Stimulated activated naive B cell treated with anti-CD40 and anti-IgM and Interleukin-4, amounts not matched to agents 10 μg/mL and 1 μg/mL and 100 μg/mL, for 72 hours (primary cell): ENCODE results near the gene DNAJC4.
"Not testable (repeated sequence)": the region's sequence is repeated elsewhere in the genome, so short reads cannot be mapped to it uniquely, and the experiment has no call there.

Experiments used
- ATAC-seq, 2 donors: fragments of 150-1000 bp; cut with Tn5 transposase; replicated peaks; 2 replicates each; pipeline ENCODE4 v1.10.0; 2021; ENCODE audit warnings: moderate library complexity in 1 of 2
- DNase-seq: peaks from one replicate; pipeline ENCODE4 v3.0.0; 2021
- H3K27ac Mint-ChIP-seq: one replicate; pipeline ENCODE4 v1.8.0; 2022; ENCODE audit warnings: mild to moderate bottlenecking, mixed read lengths
- H3K27me3 Mint-ChIP-seq, 2 donors: one replicate each; pipeline ENCODE4 v1.8.0; 2022; ENCODE audit warnings: mixed read lengths in 2 of 2
- H3K36me3 Mint-ChIP-seq, 2 donors: one replicate each; pipeline ENCODE4 v1.8.0; 2022; ENCODE audit warnings: mixed read lengths in 2 of 2, mild to moderate bottlenecking in 1 of 2
- H3K4me1 Mint-ChIP-seq, 2 donors: one replicate each; pipeline ENCODE4 v1.8.0; 2022; ENCODE audit warnings: mixed read lengths in 2 of 2, mild to moderate bottlenecking in 1 of 2
- H3K4me3 Mint-ChIP-seq, 2 donors: one replicate each; pipeline ENCODE4 v1.8.0; 2022; ENCODE audit warnings: mild to moderate bottlenecking in 2 of 2, mixed read lengths in 2 of 2, moderate library complexity in 1 of 2
- H3K9me3 Mint-ChIP-seq, 2 donors: one replicate each; pipeline ENCODE4 v1.8.0; 2022; ENCODE audit warnings: mixed read lengths in 2 of 2, mild to moderate bottlenecking in 1 of 2

DNAJC4 gene

GRCh38 chr11:64239662-64240434, 9.5 kb downstream of the DNAJC4 start:
- Mint-ChIP-seq H3K4me3 (peak overlapping the region; percentile 80 to 95), H3K36me3 (peaks cover 44 to 63% of the 10 kb centered on the region in 2 donors), H3K27me3 (no peaks in the 10 kb centered on the region), H3K9me3 (no peaks in the 10 kb centered on the region), H3K27ac (peak overlapping the region; percentile 99), H3K4me1 (peaks cover 43 to 85% of the 10 kb centered on the region in 2 donors)
- ATAC-seq (peak; percentile 47 to 48), DNase-seq (peak; percentile 84)

GRCh38 chr11:64240435-64241240, 10.3 kb downstream of the DNAJC4 start, which contains the start of gene FKBP2:
Gene FKBP2, plus strand, starts transcription at chr11:64241095. Its CDS starts 1,293 bp downstream, at chr11:64242388.
- Mint-ChIP-seq H3K9me3 (no peaks in the 10 kb centered on the region), H3K27ac (peak within 1 kb of the TSS; percentile 99), H3K36me3 (peaks cover 37 to 57% of the 10 kb centered on the region in 2 donors), H3K4me1 (peaks cover 37 to 85% of the 10 kb centered on the region in 2 donors), H3K27me3 (no peaks in the 10 kb centered on the region), H3K4me3 (peak within 1 kb of the TSS; percentile 80 to 95)
- peak; percentile 52 to 61 for ATAC-seq
- peak; percentile 98 for DNase-seq

- H3K36me3 Mint-ChIP-seq: peaks cover 37 to 59% of the 10 kb centered on the region in 2 donors
- ATAC-seq (peak; percentile 70 to 73), DNase-seq (peak; percentile 100)
- H3K27me3 Mint-ChIP-seq: no peaks in the 10 kb centered on the region
- peak overlapping the region; percentile 80 to 95 for H3K4me3 Mint-ChIP-seq
- peaks cover 37 to 79% of the 10 kb centered on the region in 2 donors for H3K4me1 Mint-ChIP-seq
- peak overlapping the region; percentile 99 for H3K27ac Mint-ChIP-seq
- H3K9me3 Mint-ChIP-seq: no peaks in the 10 kb centered on the region
Observed at GRCh38 chr11:64241241-64241490, 10.8 kb downstream of the DNAJC4 start.

- DNase-seq (peak; percentile 50), ATAC-seq (peak; percentile 3 to 58)
- H3K4me3 Mint-ChIP-seq: peak overlapping the region; percentile 80 to 95
- peaks cover 37 to 75% of the 10 kb centered on the region in 2 donors for H3K4me1 Mint-ChIP-seq
- H3K27me3 Mint-ChIP-seq: no peaks in the 10 kb centered on the region
- H3K27ac Mint-ChIP-seq: peak overlapping the region; percentile 99
- peaks cover 37 to 59% of the 10 kb centered on the region in 2 donors for H3K36me3 Mint-ChIP-seq
- H3K9me3 Mint-ChIP-seq: no peaks in the 10 kb centered on the region
Observed at GRCh38 chr11:64241491-64242374, 11.4 kb downstream of the DNAJC4 start.

DNA sequence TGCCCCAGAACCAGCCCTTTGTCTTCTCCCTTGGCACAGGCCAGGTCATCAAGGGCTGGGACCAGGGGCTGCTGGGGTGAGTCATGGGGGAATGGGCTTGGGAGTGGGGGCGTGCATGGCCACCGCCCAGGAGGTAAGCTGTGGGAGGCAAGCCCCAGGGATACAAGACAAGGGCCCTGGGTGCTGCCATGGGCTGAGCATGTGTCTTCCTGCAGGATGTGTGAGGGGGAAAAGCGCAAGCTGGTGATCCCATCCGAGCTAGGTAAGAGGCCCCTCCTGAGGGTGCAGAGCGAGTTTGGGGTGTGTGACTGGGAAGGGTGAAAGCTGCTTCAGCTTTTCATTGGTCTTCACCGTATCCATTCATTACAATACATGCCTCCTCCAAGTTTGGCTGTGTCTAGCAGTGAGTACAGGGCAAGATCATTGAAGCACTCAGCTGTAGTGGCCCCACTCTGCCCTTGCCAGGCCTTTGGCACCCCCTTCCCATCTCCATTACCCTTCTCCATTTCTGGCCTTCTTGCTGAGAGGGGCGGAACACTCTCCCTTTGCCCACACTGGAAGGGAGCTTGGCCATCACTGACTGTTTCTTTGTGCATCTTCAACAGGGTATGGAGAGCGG, 13.0 kb downstream of the DNAJC4 start:
- no peaks in the 10 kb centered on the region for H3K9me3 Mint-ChIP-seq
- peak overlapping the region; percentile 81 for H3K27ac Mint-ChIP-seq
- ATAC-seq (no peak), DNase-seq (no peak)
- H3K36me3 Mint-ChIP-seq: peaks cover 29 to 43% of the 10 kb centered on the region in 2 donors
- H3K27me3 Mint-ChIP-seq: no peaks in the 10 kb centered on the region
- H3K4me3 Mint-ChIP-seq: peak overlapping the region; percentile 65 to 80
- peaks cover 32 to 73% of the 10 kb centered on the region in 2 donors for H3K4me1 Mint-ChIP-seq

- Mint-ChIP-seq H3K4me3 (peak overlapping the region; percentile 65 to 80), H3K27ac (peak overlapping the region; percentile 81), H3K36me3 (peaks cover 25 to 35% of the 10 kb centered on the region in 2 donors), H3K4me1 (peaks cover 27 to 69% of the 10 kb centered on the region in 2 donors), H3K27me3 (no peaks in the 10 kb centered on the region), H3K9me3 (no peaks in the 10 kb centered on the region)
- ATAC-seq (no peak), DNase-seq (no peak)
Observed at GRCh38 chr11:64244107-64244506, 13.8 kb downstream of the DNAJC4 start.

GRCh38 chr11:64244966-64245365, 14.6 kb downstream of the DNAJC4 start:
- no peak for ATAC-seq
- no peaks in the 10 kb centered on the region for H3K9me3 Mint-ChIP-seq
- H3K4me1 Mint-ChIP-seq: peaks cover 22 to 66% of the 10 kb centered on the region in 2 donors
- peaks cover 17 to 31% of the 10 kb centered on the region in 2 donors for H3K36me3 Mint-ChIP-seq
- no peaks in the 10 kb centered on the region for H3K27me3 Mint-ChIP-seq
- H3K27ac Mint-ChIP-seq: peak overlapping the region; percentile 96
- peak overlapping the region; percentile 94 to 95 for H3K4me3 Mint-ChIP-seq
- no peak for DNase-seq

- peak overlapping the region; percentile 94 to 95 for H3K4me3 Mint-ChIP-seq
- ATAC-seq (no peak), DNase-seq (no peak)
- peaks cover 22 to 62% of the 10 kb centered on the region in 2 donors for H3K4me1 Mint-ChIP-seq
- no peaks in the 10 kb centered on the region for H3K27me3 Mint-ChIP-seq
- peaks cover 16 to 31% of the 10 kb centered on the region in 2 donors for H3K36me3 Mint-ChIP-seq
- no peaks in the 10 kb centered on the region for H3K9me3 Mint-ChIP-seq
- peak overlapping the region; percentile 96 for H3K27ac Mint-ChIP-seq
Observed at GRCh38 chr11:64245401-64245796, 15.1 kb downstream of the DNAJC4 start.

DNA sequence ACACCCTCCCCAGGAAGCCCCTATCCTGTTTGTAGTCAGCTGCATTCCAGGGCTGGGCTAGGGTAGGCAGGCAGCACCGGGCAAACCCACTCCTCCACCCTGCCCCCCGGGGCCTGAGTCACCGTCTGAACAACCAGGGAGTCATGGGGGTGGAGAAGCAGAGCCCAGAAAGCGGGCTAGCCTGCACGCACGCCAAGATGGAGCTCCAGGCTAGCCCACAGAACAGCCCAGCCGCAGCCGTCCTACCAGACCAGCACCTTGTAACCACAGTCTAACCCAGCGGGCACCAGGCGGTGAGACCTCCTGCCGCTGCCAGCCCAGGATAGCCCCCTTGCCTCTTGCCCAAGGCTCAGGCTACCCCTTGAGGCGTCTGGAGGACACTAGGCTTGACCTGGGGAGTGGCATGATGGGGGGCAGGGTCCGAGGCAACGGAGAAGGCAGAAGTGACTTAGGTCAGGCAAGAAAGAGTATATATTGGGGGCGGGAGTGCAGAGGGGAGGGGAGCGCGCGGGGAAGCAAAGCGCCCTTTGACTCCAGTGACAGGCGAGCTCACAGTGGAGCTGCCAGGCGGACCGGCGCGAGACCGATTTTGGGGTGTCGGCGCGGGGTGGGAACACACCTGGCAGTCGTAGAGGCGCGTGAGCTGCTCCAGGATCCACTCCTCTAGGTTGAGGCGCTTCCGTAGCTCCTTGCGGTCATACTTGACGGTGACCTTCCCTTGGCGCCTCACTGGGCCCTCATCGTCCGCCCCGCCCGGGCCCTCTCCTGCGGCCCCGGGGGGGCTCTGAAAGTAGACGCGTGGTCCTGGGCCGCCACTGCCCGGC, 15.7 kb downstream of the DNAJC4 start:
- peak in 1 of 2 donors; percentile 3 for ATAC-seq
- Mint-ChIP-seq H3K4me1 (peaks cover 24 to 64% of the 10 kb centered on the region in 2 donors), H3K36me3 (peaks cover 11 to 31% of the 10 kb centered on the region in 2 donors)

GRCh38 chr11:64246621-64246870, 16.2 kb downstream of the DNAJC4 start:
- H3K27ac Mint-ChIP-seq: peak overlapping the region; percentile 90
- H3K9me3 Mint-ChIP-seq, DNase-seq, H3K27me3 Mint-ChIP-seq: not testable (repeated sequence)
- peak overlapping the region; percentile 89 to 94 for H3K4me3 Mint-ChIP-seq
- peak; percentile 8 to 9 for ATAC-seq
- peaks cover 10 to 29% of the 10 kb centered on the region in 2 donors for H3K36me3 Mint-ChIP-seq
- peaks cover 23 to 67% of the 10 kb centered on the region in 2 donors for H3K4me1 Mint-ChIP-seq

More for the DNA sequence above, 15.7 kb downstream of the DNAJC4 start:
- H3K27ac Mint-ChIP-seq: peak overlapping the region; percentile 96
- peak; percentile 62 for DNase-seq
- H3K4me3 Mint-ChIP-seq: peak overlapping the region; percentile 94 to 95
- H3K9me3 Mint-ChIP-seq: no peaks in the 10 kb centered on the region
- no peaks in the 10 kb centered on the region for H3K27me3 Mint-ChIP-seq

GRCh38 chr11:64246871-64247728, 16.8 kb downstream of the DNAJC4 start, which contains the start of gene PPP1R14B:
Gene PPP1R14B, minus strand, starts transcription at chr11:64246943. Its CDS starts 270 bp downstream, at chr11:64246673.
- Mint-ChIP-seq H3K36me3 (peaks cover 10 to 27% of the 10 kb centered on the region in 2 donors), H3K27ac (peak within 1 kb of the TSS; percentile 96), H3K9me3 (no peaks in the 10 kb centered on the region), H3K4me1 (peaks cover 27 to 70% of the 10 kb centered on the region in 2 donors), H3K27me3 (no peaks in the 10 kb centered on the region), H3K4me3 (peak within 1 kb of the TSS; percentile 94 to 95)
- ATAC-seq (peak; percentile 57 to 67), DNase-seq (peak; percentile 77)
